ENCODE results near the gene ERG. TPM values are rescaled to one million over a fixed set of nuclear protein-coding genes. Genes with fewer than 3 reads are reported as not detected.

ERG gene
- total and polyA plus RNA-seq, 3 donors from 2014 or later: 3.7 to 8.0 (median 5.0) TPM

GRCh38 chr21:38399103-38399502, 99.2 kb downstream of the ERG start:
- 83 to 84% methylated on average over 3 of the region's 3 CpGs for WGBS, 2 donors
- no peak overlapping the region for H3K4me3 ChIP-seq
- no peak for DNase-seq
- no peak overlapping the region for H3K27ac ChIP-seq
- H3K27me3 ChIP-seq: no peaks in the 10 kb centered on the region
- TF ChIP-seq POLR2A (IDR thresholded peaks at IDR 0.05) (no peak), CTCF (IDR thresholded peaks at IDR 0.05) (no peak)
- no peaks in the 10 kb centered on the region for H3K4me1 ChIP-seq
- intact Hi-C loops (cut with DNase I; ENCODE audit: low total_unique reads): no loop called here
- no peaks in the 10 kb centered on the region for H3K36me3 ChIP-seq (ENCODE audit: low read depth, missing control alignments)
- no peaks in the 10 kb centered on the region for H3K9me3 ChIP-seq

- H3K4me1 ChIP-seq: no peaks in the 10 kb centered on the region
- H3K36me3 ChIP-seq (ENCODE audit: low read depth, missing control alignments): no peaks in the 10 kb centered on the region
- WGBS, 2 donors: 95 to 100% methylated on average over 1 of the region's 1 CpG
- H3K27me3 ChIP-seq: no peaks in the 10 kb centered on the region
- TF ChIP-seq CTCF (IDR thresholded peaks at IDR 0.05): no peak
- no peak for TF ChIP-seq POLR2A (IDR thresholded peaks at IDR 0.05)
- intact Hi-C loops (cut with DNase I; ENCODE audit: low total_unique reads): no loop called here
- H3K27ac ChIP-seq: no peak overlapping the region
- no peaks in the 10 kb centered on the region for H3K9me3 ChIP-seq
- no peak overlapping the region for H3K4me3 ChIP-seq
- no peak for DNase-seq
These were observed 102.0 kb downstream of the ERG start for GRCh38 chr21:38396325-38396724.

GRCh38 chr21:38395581-38395980, 102.7 kb downstream of the ERG start:
- no peaks in the 10 kb centered on the region for H3K27me3 ChIP-seq
- no peaks in the 10 kb centered on the region for H3K9me3 ChIP-seq
- no peak overlapping the region for H3K4me3 ChIP-seq
- WGBS, 2 donors: 87 to 90% methylated on average over 6 of the region's 6 CpGs
- no peak for DNase-seq
- H3K4me1 ChIP-seq: no peaks in the 10 kb centered on the region
- intact Hi-C loops (cut with DNase I; ENCODE audit: low total_unique reads): no loop called here
- TF ChIP-seq POLR2A (IDR thresholded peaks at IDR 0.05) (no peak), CTCF (IDR thresholded peaks at IDR 0.05) (no peak)
- H3K36me3 ChIP-seq (ENCODE audit: low read depth, missing control alignments): no peaks in the 10 kb centered on the region
- H3K27ac ChIP-seq: no peak overlapping the region

- Histone ChIP-seq H3K27ac (no peak overlapping the region), H3K4me3 (no peak overlapping the region), H3K36me3 (ENCODE audit: low read depth, missing control alignments) (no peaks in the 10 kb centered on the region), H3K4me1 (no peaks in the 10 kb centered on the region), H3K9me3 (no peaks in the 10 kb centered on the region), H3K27me3 (no peaks in the 10 kb centered on the region)
- no peak for TF ChIP-seq CTCF (IDR thresholded peaks at IDR 0.05)
- no peak for TF ChIP-seq POLR2A (IDR thresholded peaks at IDR 0.05)
- intact Hi-C loops (cut with DNase I; ENCODE audit: low total_unique reads): no loop called here
- DNase-seq: no peak
- WGBS, 2 donors: 85 to 88% methylated on average over 1 of the region's 1 CpG
These were observed 105.6 kb downstream of the ERG start for GRCh38 chr21:38392661-38393060.

GRCh38 chr21:38389896-38390295, 108.4 kb downstream of the ERG start:
- Histone ChIP-seq H3K9me3 (no peaks in the 10 kb centered on the region), H3K27ac (no peak overlapping the region), H3K4me1 (no peaks in the 10 kb centered on the region), H3K36me3 (ENCODE audit: low read depth, missing control alignments) (no peaks in the 10 kb centered on the region), H3K4me3 (no peak overlapping the region), H3K27me3 (no peaks in the 10 kb centered on the region)
- 73 to 83% methylated on average over 5 of the region's 5 CpGs for WGBS, 2 donors
- no peak for DNase-seq
- intact Hi-C loops (cut with DNase I; ENCODE audit: low total_unique reads): no loop called here
- TF ChIP-seq CTCF (IDR thresholded peaks at IDR 0.05) (no peak), POLR2A (IDR thresholded peaks at IDR 0.05) (no peak)

Data from testis (tissue), 3 donors.